HepG2 (cell line): Measurements from ENCODE around the gene ENKUR.

ENCODE experiments used
- ZNF558 ChIP-seq: sonication (generic); formaldehyde crosslinking; IDR thresholded peaks from 2 replicates; pipeline ENCODE4 v1.9.0; 2022; ENCODE audit warnings: mild to moderate bottlenecking, missing genetic modification reagents, borderline replicate concordance
- TF ChIP-seq, protein P1 (sequence below): sonication (generic); formaldehyde crosslinking; IDR thresholded peaks from 2 replicates; pipeline ENCODE4 v1.5.0; 2020; ENCODE audit warnings: missing genetic modification reagents

DNA sequence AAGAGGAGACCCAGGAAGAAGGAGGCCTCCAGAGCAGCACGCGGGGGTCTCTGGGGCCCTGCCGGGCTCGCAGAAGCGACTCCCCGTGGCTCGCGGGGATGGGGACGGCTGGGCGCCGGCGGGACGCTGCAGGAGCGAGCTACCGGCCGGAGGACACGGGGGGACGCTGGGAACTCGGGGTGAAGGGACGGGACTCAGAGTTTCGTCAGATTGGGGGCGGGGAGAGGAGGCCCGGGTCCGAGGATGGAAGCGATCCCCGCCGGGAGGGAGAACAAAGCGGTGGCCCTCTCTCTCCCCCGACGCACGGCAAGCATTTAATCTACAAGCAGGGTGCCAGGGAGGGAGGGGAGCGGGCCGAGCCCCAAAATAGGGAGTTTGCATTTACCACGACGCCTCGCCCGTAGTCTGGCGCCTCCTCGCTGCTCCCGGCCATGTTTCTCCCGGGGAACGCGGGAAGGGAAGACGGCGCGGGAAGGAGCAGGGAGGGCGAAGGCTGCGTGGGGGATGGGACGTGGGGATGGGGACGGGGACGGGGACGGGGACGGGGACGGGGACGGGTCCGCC is 63.7 kb downstream of the ENKUR start, which contains the start of gene PRTFDC1:
- TF ChIP-seq, protein P1, sequence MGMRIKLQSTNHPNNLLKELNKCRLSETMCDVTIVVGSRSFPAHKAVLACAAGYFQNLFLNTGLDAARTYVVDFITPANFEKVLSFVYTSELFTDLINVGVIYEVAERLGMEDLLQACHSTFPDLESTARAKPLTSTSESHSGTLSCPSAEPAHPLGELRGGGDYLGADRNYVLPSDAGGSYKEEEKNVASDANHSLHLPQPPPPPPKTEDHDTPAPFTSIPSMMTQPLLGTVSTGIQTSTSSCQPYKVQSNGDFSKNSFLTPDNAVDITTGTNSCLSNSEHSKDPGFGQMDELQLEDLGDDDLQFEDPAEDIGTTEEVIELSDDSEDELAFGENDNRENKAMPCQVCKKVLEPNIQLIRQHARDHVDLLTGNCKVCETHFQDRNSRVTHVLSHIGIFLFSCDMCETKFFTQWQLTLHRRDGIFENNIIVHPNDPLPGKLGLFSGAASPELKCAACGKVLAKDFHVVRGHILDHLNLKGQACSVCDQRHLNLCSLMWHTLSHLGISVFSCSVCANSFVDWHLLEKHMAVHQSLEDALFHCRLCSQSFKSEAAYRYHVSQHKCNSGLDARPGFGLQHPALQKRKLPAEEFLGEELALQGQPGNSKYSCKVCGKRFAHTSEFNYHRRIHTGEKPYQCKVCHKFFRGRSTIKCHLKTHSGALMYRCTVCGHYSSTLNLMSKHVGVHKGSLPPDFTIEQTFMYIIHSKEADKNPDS (CRISPR knock-in tag): no peak
- TF ChIP-seq ZNF558 (CRISPR knock-in tag): no peak
